CD4-positive, alpha-beta T cell treated with Interleukin-6 at 100 ng/mL for 8 hours (primary cell): ENCODE results near the gene SORCS2.

ENCODE experiments used
- DNase-seq: peaks from one replicate; pipeline ENCODE4 v3.0.0-alpha.2; 2020; ENCODE audit warnings: mixed read lengths, low spot score

Gene SORCS2

DNA sequence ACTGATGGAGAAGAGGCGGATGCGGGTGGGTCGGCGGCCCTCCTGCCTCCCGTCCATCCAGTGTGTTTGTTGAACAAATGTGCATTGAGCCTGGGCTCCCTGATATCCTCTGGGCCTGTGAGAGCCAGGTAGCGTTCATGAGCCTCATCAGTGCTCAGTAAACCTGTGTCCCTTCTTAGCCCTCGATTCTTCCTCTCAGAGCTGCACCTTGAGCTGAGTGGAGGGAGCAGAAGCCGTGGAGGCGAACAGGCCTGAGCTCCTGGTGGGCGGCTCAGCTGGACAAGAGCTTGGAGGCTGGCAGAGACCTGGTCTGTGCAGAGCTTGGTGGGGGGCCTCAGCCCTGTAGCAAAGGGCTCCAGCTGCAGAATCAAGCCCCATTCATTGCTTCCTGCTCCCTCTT, 112.1 kb downstream of the SORCS2 start:
- no peak for DNase-seq

DNA sequence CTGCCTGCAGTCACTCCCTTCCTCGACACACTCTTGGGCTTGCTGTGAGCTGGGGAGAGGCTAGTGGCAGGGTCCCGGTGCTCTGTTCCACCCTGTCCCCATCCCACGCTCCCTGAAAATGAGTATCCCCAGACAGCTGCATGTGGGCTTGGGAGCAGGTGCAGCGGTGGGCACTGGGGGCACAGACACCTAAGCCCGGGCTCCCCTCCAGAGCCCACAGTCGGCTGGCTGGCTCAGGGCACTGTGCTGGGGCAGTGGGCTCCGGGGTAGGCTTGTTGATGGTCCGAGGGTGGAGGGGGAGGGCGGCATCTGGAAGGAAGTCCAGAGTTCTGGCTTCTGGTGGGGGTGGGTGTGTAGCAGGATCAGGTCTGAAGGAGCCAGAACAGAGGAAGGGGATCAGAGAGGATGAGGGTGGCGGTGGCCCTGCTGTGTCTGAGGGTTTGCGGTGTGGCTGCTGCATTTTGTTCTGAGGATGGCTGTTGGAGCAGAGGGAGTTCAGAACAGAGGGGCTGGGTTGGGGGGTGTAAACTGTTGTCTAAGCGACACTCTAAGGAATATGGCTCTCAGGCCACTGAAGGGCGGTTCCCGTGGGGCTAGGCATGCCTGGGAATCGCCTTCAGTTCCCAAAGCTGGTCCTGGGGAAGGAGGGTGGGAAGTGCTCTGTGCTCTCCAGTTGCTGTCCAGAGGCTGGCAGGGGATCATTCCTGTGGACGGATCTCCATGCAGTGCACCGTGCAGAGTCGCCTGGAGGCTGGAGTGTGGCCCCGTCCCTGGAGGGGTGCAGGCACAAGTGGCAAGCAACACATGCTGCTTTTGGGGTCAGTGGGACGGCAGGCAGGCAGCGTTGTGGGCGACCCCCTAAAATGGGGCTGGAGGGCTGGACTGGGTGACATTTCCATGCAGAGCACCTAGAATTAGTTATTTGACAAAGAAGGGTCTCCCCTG, 114.0 kb downstream of the SORCS2 start:
- no peak for DNase-seq

DNA sequence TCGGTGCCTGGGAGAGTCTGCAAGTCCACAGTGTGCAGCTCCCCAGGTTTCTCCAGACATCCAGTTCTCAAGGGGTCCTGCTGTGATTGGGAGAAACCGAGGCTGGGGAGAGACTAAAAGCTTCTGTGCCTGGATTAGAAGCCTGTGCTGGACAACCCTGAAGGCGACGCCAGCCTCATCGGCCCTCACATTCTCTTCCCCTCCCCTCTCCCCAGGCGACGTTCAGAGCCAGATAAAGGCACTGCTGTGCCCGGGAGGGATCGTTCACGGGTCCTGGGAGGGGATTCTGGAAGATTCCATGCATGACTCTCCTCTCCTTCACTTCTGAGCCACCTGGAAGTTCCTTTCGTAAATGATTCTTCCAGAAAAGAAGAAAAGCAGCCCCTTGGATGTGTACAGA, 114.6 kb downstream of the SORCS2 start:
- no peak for DNase-seq

DNA sequence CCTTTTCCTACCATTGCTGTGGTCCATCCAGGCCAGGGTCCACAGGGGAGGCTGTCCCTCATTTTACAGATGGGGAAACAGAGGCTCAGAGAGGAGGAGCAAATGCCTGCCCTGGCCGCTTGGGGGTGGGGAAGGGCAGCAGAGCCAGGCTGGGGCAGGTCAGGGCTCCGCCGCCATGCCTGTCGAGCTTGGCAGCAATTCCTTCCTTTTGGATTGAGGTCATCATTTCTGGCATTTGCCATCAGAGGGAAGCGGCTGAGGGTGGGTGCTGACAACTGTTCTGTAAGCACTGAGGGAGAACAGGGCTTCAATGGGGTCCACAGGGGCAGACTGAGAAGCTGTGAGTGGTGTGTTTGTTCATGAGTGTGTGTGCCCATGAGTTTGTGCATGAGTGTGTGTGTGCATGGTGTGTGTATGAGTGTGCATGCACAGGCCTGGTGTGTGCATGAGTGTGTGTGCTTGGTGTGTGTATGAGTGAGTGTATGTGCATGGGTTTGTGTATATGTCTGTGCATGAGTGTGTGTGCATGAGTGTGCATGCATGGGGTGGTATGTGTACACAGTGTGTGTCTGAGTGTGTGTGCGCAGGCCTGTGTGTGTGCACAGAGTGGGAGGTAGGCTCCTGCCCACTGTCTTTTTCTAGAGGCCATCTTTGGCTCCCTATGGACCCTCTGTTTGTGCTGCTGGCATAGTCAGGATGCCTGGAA, 115.2 kb downstream of the SORCS2 start:
- no peak for DNase-seq

DNA sequence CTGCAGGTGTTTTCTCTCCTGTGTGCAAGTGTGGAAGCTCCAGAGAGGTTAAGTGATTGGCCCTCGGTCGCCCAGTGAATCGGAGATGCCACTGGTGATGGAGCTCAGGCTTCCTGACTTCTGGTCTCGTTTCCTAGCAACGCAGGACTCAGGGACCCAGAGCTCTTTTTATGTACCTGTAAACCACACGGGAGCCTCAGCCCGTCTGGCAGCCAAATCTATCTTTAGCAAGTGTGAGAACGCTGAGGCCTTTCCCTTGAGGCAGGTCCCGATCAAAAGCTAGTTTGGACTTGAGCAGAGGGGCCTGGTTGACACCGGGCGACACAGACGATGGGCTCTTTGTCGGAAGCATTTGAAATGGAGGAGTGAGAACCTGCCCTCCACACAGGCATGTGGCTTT, 116.8 kb downstream of the SORCS2 start:
- no peak for DNase-seq

DNA sequence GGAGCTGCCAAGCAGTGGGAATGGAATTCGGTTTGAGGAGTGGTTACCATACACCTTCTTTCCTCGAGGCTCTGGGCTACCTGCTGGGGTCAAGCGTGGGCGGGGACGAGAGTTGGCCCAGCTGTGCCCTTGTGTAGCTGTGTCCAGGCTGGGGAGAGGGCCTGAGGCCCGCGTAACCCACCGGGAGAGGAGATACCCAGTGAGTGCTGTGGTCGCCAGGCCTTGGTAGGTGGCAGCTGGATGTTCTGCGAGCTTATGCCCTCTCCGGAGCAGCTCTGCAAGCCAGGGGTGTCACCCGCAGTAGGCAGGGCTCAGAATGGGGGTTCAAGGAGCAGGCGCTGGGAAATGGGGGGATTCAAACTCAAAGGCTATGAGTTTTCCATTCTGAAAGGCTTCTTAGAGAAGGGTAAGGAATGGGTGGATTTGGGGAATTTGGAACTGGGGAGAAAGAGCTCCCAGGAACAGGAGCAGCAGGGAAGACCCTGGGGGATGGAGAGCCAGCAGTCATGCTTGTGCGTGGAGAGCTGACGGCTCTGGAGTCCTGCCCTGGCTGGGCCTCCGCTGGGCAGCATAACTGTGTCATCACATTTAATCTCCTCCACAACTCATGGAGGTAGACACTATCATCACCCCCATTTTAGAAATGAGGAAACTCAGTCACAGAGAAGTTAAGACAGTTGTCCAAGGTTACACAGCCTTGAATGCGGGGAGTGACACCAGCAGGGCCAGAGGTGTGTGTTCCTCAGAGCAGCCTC, 117.5 kb downstream of the SORCS2 start:
- DNase-seq, result no peak

DNA sequence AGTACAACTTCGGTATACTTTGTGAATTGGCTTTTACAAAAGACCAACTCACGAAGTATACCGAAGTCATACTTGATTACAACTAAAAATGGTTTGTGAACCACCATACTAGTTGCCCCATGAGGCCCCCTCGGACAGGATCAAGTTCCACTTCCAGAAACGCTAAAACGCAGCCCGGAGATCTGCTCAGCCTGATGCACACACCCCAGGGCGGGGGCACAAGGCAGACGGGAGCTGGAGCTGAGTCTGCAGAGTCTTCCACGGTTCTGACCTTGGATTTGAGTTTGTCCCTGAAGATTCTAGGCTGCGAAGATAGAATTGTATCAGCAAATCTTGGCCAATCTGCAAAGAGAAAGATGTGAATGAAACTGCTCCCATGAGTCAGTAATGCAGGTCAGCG, 118.1 kb downstream of the SORCS2 start:
- no peak for DNase-seq

DNA sequence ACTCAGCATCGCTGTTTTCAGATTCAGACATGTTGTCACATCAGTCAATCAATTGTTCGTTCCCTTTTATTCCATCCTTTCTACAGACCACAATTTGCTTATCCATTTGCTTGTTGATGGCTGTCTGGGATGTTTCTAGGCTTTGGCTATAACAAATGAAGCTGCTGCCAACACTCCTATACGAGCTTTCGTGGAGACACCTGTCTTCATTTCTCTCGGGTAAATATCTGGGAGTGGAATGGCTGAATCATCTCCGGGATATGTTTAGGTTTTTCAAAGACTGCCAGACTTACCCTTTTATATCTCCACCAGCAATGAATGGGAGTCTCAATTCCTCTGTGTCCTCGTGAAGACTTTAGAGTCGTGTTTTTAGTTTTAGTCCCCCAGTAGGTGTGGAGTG, 118.9 kb downstream of the SORCS2 start:
- no peak for DNase-seq

DNA sequence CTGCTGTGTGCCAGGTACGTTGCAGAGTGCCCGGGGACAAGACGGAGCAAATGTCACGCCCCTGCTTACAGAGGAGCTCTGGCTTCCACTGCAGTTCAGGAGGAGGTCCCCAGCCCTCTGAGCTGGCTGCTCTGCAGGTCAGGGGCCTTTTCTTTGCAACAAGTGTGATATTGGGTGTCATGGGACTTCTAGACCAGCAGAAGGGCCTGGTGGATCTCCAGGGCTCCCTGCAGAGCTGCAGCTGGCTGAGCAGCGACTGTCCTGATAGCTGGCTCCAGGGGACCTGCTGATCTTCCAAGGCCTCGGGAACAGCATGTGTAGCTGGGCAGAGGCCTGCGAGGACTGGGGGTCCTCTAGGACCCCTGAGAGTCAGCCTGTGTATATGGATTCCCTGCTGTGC, 120.4 kb downstream of the SORCS2 start:
- DNase-seq, result no peak

DNA sequence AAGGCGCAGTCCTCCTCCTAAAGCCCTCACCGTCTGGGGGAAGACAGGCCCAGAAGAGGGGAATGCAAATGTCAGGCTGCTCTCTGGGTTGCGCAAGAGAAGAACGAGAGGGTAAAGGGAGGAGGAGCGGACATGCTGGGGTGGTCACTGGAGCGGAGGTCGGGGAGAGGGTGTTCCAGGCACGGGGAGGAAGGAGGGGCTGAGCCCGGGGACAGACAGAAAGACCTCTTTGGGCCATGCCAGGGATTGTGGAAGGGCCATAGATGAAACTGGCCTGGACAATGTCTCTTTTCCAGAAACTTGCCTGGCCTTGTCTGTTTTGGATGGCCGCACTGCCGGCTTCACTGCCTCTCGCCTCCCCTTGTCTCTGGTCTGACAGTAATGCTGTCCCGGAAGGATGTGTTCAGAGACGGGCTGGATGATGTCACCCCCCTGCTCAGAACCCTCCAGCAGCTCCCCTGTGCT, 121.0 kb downstream of the SORCS2 start:
- no peak for DNase-seq

DNA sequence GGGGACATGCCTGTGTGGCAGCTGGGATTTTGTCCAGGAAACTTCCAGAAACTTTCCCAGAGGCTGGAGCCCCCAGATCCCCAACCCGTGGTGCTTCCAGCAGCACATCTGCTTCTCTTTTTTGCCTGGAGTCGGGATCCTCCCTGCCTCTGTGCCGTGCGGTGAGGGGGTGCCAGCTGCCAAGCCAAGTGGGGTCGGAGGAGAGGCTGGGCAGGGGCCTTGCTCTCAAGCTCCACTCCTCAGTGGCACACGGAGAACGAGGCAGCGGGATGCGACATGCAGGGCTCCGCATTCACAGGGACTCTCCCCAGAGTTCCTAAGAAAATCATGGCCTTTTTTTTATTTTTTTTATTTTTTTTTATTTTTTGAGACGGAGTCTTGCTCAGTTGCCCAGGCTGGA, 121.7 kb downstream of the SORCS2 start:
- no peak for DNase-seq

DNA sequence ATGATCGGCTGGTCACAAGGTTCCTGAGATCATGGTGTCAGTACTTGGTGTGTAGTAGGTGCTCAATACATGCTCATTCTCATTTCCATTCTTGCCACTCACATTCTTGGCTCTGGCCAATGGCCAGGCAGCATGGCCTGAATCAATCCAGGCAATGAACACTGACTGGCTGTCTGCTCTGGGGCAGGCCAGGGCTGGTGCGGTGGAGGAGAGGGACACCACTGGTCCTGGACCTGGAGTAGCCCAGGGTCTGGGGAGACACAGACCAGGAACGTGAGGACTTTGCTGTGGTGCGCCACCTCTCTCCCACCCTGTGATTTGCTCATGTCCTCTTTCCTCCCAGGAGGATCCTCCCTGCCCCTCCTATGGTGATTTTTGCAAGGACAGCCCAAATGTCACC, 122.9 kb downstream of the SORCS2 start:
- no peak for DNase-seq

DNA sequence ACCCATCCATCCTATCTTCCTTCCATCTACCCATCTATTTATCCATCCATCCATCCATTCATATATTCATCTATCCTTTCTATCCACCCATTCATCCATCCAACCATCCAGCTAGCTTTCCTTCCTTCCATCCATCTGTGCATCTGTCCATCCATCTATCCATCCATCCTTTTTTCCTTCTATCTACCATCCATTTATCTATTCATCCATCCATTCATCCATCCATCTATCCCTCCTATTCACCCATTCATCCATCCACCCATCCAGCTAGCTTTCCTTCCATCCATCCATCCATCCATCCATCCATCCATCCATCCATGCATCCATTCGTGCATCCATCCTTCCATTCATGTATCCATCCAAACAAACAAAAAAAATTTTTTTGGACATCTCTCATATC, 123.6 kb downstream of the SORCS2 start:
- no peak for DNase-seq

DNA sequence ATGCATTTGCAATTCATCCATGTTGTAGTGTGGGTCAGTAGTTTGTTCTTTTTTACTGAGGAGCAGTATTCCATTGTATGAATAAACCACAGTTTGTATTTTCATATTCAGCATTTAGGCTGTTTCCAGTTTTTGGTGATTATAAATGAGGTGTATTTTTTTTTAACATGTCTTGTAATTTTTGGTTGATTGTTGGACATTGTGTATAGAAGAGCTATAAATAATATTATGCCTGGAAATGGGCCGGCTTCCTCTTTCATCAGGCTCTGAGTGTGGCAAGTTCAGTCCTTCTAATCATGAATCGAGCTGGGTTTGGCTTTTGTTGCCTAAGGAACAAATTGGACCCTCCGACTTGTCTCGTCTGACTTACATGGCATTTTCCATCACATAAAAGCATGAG, 126.7 kb downstream of the SORCS2 start:
- no peak for DNase-seq

DNA sequence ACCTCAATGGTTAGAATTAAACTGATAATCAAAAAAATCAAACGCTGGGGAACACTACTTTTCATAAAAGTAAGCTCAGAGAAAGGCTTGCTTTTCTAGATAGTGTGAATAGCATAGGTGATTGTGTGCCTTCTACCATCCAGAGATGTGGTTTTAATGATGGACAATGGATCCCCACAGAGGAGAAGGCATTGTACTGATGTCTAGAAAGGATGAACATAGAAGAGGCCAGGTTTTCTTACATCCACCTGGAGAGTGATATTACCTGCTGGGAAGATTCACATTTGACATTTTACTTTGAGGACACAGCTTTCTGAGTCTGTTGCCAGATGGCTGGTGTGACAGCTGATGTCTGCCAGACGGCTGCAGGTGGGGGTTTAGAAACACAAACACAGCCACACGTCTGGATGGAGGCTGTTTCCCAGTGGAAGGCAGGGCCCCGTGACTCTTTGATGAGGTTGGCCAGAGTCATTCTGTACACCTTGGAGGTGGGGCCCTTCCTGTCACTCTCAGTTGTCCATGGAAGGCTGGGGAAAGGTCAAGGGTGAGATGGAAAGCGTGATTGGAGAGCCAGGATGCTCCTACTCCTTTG, 128.0 kb downstream of the SORCS2 start:
- DNase-seq, result no peak

DNA sequence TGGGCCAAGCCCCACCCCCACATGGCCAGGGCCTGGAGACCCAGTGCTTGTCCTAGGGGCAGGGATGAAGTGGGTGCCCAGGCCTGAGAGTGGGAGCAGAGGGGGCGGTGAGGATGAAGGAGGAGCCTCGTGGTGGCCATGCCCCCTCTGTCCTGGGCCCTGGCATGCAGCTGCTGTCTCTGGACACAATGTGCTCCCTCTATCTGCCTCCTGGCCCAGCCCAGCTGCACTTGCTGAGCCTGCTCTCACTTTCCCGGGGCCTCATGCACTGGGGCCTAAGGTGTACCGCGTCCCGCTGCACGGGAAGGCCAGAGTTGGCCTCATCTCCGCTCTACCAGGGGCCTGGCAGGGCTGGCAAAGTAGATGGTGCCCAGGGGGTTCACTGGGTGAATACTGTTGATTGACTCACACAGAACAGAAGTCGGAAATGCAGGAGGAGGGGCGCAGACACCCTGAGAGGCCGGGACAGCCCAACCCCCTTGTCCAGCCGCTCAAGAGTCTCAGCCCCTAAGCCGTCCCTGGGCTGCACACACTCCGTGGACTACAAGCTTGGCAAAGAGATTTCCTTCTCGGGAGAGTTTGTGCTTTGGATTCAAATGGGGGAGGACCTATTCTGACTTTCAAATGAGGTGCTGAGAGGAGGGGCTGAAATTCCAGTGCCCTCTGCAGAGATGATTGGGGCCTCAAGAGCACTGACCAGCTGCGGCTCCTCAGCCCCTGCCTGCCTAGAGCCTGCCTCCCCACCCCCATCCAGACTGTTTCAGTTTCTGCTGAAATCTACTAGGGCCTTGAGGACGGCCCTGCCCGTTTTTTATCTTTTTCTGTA, 130.0 kb downstream of the SORCS2 start:
- no peak for DNase-seq

DNA sequence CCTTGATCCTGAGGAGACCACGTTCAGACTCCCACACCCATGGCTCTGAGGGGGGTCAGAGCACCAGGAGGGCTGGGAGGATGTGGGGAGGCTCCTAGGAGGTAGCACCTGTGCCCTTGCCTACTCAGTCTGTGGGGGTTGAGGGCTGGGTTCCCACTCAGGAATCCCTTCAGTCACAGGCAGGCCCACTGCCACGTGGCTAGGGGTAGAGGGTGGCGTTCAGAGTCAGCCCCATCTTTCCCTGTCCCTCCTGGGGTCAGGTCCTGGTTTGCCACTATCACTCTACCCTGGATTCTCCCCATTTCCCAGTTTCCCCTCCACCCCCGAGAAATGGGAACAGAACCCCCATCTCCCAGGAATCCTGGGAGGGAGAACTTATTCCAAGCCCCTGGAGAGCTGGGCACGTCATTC, 131.1 kb downstream of the SORCS2 start:
- no peak for DNase-seq

DNA sequence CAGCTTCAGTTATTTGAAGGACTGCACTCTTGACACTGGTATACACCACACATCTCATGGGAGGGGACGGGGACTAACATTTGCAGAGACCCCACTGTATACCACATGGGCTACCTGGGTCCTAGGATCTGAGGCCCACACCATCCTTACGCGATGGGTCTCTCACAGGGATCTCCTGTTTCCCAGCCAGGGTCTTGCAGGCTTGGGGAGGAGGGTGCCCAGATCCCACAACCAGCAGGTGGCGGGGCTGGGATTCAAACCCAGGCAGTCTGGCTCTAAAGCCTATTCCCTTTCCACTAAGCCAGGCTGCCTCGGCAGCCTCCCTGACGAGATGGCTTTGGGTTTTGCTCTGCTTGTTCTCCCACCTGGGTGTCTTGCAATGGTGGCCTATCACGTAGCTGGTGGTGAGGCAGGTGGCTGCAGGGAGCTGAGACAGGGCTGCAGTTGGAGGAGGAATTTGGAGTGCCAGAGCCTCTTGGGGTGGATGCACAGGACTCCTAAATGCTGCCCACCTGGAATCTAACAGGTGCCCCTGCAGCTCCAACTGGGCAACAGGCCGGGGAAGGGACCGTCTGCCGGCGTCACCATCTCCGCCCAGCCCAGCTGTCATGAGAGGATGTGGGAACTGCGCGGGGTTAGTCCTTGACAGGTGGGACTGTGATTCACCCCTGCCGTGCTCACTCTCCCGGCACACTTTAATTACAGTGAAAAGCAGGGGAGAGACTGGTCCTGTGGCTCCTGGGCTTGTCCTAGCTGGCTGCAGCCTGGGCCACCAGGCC, 131.7 kb downstream of the SORCS2 start:
- DNase-seq, result no peak

DNA sequence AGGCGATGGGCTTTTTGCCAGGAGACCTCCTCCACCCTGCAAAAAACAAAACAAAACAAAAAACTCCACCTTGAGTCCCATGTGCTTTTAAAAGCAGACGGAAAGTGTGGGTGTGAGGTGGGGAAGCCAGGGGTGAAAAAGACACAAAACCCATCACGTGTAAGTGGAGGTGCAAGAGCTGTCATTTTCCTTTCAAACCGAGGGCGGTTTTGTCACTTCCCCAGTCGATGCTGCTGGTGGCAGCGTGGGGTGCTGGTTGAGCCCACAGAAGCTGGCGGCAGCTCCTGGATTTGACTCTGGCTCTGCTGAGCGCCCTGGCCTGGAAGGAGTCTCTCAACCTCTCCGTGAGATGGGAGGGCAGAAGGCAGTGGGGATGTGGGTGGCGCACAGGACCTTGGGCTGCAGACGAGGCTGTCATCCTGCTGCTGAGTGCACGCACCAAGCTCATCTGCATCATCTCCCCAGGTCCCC, 132.3 kb downstream of the SORCS2 start:
- no peak for DNase-seq

DNA sequence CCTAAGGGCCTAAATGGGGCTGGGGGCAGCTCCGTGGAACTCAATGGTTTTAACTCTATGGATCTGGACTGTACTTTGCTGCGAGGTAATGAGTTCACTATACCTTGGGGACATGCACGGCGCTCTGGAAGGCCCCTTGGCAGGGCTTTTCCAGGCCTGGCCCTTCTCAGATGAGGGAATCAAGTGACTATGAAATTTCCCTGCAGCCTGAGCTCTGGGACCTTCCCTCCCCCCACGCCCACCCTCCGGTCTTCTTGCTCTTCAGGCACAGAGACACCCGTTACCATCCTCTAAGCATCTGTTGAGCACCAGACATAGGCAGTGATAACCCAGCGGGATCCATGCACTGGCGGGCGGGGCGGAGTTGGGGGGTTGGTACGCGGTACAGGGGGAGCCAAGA, 133.2 kb downstream of the SORCS2 start:
- no peak for DNase-seq
